Right lobe of liver (tissue), 6 donors: ENCODE data around the gene ITPR1. TPM values are rescaled to one million over a fixed set of nuclear protein-coding genes. Genes with fewer than 3 reads are reported as not detected.

Source experiments
- ATAC-seq, 4 donors: fragments of 200-7000 bp; cut with Tn5 transposase; one replicate each; pipeline ENCODE4 v1.9.1; 2020; ENCODE audit warnings: mild to moderate bottlenecking in 4 of 4, moderate library complexity in 4 of 4
- DNase-seq, 3 donors: peaks; one replicate each; pipeline ENCODE4 v3.0.0-alpha.2; 2020
- H3K27ac ChIP-seq, 3 donors: fragments of 200-600 bp; one replicate each; pipeline ENCODE4 v1.8.0; 2022
- H3K27me3 ChIP-seq, 2 donors: fragments of 200-600 bp; one replicate each; pipeline ENCODE4 v1.8.0; 2022
- H3K36me3 ChIP-seq, 4 donors: fragments of 200-600 bp; sonication (generic) in 1 of 4; one replicate each; pipeline versions ENCODE4 v1.5.1 to v1.8.0; 2017 to 2022; ENCODE audit warnings: control low read depth in 1 of 4
- H3K4me1 ChIP-seq, 4 donors: fragments of 200-600 bp; sonication (generic) in 1 of 4; one replicate each; pipeline versions ENCODE4 v1.5.1 to v1.8.0; 2017 to 2022; ENCODE audit warnings: control low read depth in 1 of 4
- H3K4me3 ChIP-seq, 3 donors: fragments of 200-600 bp; one replicate each; pipeline ENCODE4 v1.8.0; 2022
- H3K9me3 ChIP-seq, 4 donors: fragments of 200-600 bp; sonication (generic) in 1 of 4; one replicate each; pipeline versions ENCODE4 v1.5.1 to v1.8.0; 2017 to 2022; ENCODE audit warnings: control low read depth in 1 of 4
- CTCF ChIP-seq, 4 donors: fragments of 200-600 bp in 3 of 4; fragments of 450-650 bp in 1 of 4; IDR thresholded peaks; one replicate each; pipeline versions ENCODE4 v1.5.1 to v1.8.0; 2016 to 2022; ENCODE audit warnings: antibody characterized with exemption in 4 of 4, mild to moderate bottlenecking in 2 of 4
- POLR2A ChIP-seq: fragments of 450-650 bp; IDR thresholded peaks from one replicate; pipeline ENCODE4 v1.6.1; 2017; ENCODE audit warnings: antibody characterized with exemption, mild to moderate bottlenecking
- WGBS: methylation state at CpG from one replicate; pipeline ENCODE4 v1.1.6; 2018; ENCODE audit warnings: low coverage, low lambda C conversion rate; ENCODE audit not compliant: insufficient coverage; ENCODE audit errors: missing lambda C conversion rate; 5-methylcytosine and 5-hydroxymethylcytosine counted together
- intact Hi-C, 2 donors: fragments of 100-400 bp; cut with DNase I; formaldehyde crosslinking; loops; one replicate each; pipeline versions ENCODE4 v1.11.2 to v1.14.1; 2022
- total RNA-seq, 6 experiments: library from RNA; depleted of rRNA in 2 of 6; stranded (reverse); fragments of >200 nt in 2 of 6; fragmentation: NEBNext Ultra II Directional in 3 of 6; extraction: Animal tissue kit (Norgen Biotek cat#: 25700) in 3 of 6; gene quantifications; one replicate each; pipeline versions ENCODE4 v1.1.0 to v1.2.4, GENCODE V29; 2016 to 2023
- donor health status: DM: no; HTN: yes; CAD: no.
- donor health status: DM: no; HTN: no; CAD: no.
- donor health status: DM: no; HTN: no; CAD: no.
- donor health status: DM: no; HTN: yes; CAD: no.
- donor health status: DM: no; HTN: yes; CAD: no.

Gene ITPR1
- total RNA-seq, 6 experiments from 2014 or later = 6.5 to 16.2 (median 11.5) TPM

GRCh38 chr3:4880850-4881249 lies 387.7 kb downstream of the ITPR1 start:
- H3K36me3 ChIP-seq = no peaks in the 10 kb centered on the region
- ATAC-seq = no peak
- H3K4me3 ChIP-seq = no peak overlapping the region
- H3K9me3 ChIP-seq = no peaks in the 10 kb centered on the region
- H3K27ac ChIP-seq = no peak overlapping the region
- TF ChIP-seq CTCF (IDR thresholded peaks at IDR 0.05) (no peak), POLR2A (no peak)
- 87% methylated on average over 6 of the region's 6 CpGs for WGBS
- peaks cover 0 to 5% (median 0%) of the 10 kb centered on the region in 4 donors for H3K4me1 ChIP-seq
- DNase-seq = no peak
- intact Hi-C loops = no loop called here
- H3K27me3 ChIP-seq = no peaks in the 10 kb centered on the region

- WGBS = 93% methylated on average over 4 of the region's 4 CpGs
- ATAC-seq = no peak
- TF ChIP-seq POLR2A = no peak
- TF ChIP-seq CTCF (IDR thresholded peaks at IDR 0.05) = no peak
- Histone ChIP-seq H3K9me3 (no peaks in the 10 kb centered on the region), H3K27ac (no peak overlapping the region), H3K36me3 (no peaks in the 10 kb centered on the region), H3K4me1 (no peaks in the 10 kb centered on the region), H3K4me3 (no peak overlapping the region), H3K27me3 (no peaks in the 10 kb centered on the region)
- intact Hi-C loops = no loop called here
- DNase-seq = no peak
These were observed 389.4 kb downstream of the ITPR1 start for GRCh38 chr3:4882548-4882947.

GRCh38 chr3:4883011-4883410 lies 389.9 kb downstream of the ITPR1 start:
- intact Hi-C loops = no loop called here
- ATAC-seq (no peak), DNase-seq (no peak)
- TF ChIP-seq CTCF (IDR thresholded peaks at IDR 0.05) (no peak), POLR2A (no peak)
- Histone ChIP-seq H3K36me3 (no peaks in the 10 kb centered on the region), H3K4me1 (no peaks in the 10 kb centered on the region), H3K27me3 (no peaks in the 10 kb centered on the region), H3K4me3 (no peak overlapping the region), H3K9me3 (no peaks in the 10 kb centered on the region), H3K27ac (no peak overlapping the region)
- 90% methylated on average over 3 of the region's 3 CpGs for WGBS

GRCh38 chr3:4884888-4885287 lies 391.7 kb downstream of the ITPR1 start:
- no peaks in the 10 kb centered on the region for H3K4me1 ChIP-seq
- intact Hi-C loops = no loop called here
- H3K27ac ChIP-seq = no peak overlapping the region
- TF ChIP-seq POLR2A (no peak), CTCF (IDR thresholded peaks at IDR 0.05) (no peak)
- DNase-seq (no peak), ATAC-seq (no peak)
- WGBS = 85% methylated on average over 3 of the region's 3 CpGs
- no peaks in the 10 kb centered on the region for H3K9me3 ChIP-seq
- no peak overlapping the region for H3K4me3 ChIP-seq
- H3K27me3 ChIP-seq = no peaks in the 10 kb centered on the region
- H3K36me3 ChIP-seq = no peaks in the 10 kb centered on the region

- intact Hi-C loops = no loop called here
- no peaks in the 10 kb centered on the region for H3K36me3 ChIP-seq
- TF ChIP-seq CTCF (IDR thresholded peaks at IDR 0.05) (no peak), POLR2A (no peak)
- H3K4me3 ChIP-seq = no peak overlapping the region
- 81% methylated on average over 3 of the region's 3 CpGs for WGBS
- H3K27ac ChIP-seq = no peak overlapping the region
- H3K9me3 ChIP-seq = no peaks in the 10 kb centered on the region
- no peak for DNase-seq
- H3K4me1 ChIP-seq = no peaks in the 10 kb centered on the region
- ATAC-seq = no peak
- no peaks in the 10 kb centered on the region for H3K27me3 ChIP-seq
These were observed 392.2 kb downstream of the ITPR1 start for GRCh38 chr3:4885316-4885715.
